ENCODE results near the gene KLK2. TPM values are rescaled to one million over a fixed set of nuclear protein-coding genes. Genes with fewer than 3 reads are reported as not detected.

The KLK2 gene
- polyA plus RNA-seq, 3 donors, result not detected

DNA sequence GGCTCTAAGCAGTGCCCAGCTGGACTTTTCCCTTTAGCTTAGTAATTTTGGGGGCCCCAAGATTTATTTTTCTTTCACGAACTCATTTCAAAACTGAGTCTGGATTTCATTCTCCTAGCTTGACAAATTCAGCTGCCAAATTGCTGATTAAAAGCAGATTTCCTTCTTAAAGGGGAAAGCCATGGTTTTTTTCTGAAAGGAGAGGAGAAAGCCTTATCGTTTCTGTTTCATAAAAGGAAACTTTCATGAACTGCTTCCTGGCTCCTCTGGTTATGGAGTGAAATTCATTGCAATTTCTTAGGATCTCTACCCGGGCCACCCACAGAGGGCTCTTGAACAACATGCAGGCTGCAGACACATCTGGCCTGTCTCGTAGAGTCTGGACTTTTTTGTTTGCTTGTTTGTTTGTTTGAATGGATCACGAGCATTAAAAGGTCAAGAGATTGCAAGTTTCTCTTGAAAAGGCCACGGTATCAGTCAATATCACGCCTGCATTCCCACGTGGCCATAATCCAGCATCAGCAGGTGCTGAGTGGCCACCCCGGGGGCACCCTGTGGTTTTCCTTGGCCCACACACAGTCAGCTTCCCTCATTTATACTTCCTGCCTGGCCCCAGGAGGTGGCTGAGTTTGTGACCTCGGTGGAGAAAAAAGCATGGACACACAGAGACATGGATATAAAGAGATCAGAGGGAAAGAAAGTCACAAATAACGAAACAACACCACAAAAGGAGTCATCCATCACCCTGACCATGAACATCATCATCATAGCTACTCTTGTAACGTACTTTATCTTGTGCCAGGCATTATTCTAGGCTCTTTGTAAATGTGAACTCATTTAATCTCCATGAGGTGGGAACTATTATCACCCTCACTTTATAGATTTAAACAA lies 48.4 kb downstream of the KLK2 start:
- peaks cover 9% of the 10 kb centered on the region for H3K4me1 Mint-ChIP-seq
- Histone ChIP-seq H2AFZ (ENCODE audit: insufficient read depth, low read depth, low read length, poor library complexity, severe bottlenecking) (no peak overlapping the region), H3K27me3 (ENCODE audit: control insufficient read depth in 2 of 2, insufficient read depth in 2 of 2, low read length in 2 of 2) (peaks cover 0 to 3% of the 10 kb centered on the region in 2 donors), H3K27ac (ENCODE audit: low read depth in 1 of 2, low read length in 2 of 2) (no peak overlapping the region), H3K4me2 (replicated peaks; ENCODE audit: extremely low read depth, low read length, poor library complexity, severe bottlenecking) (no peak overlapping the region), H3K9me3 (replicated peaks in 1 of 2; ENCODE audit: control insufficient read depth in 1 of 2, insufficient read depth in 1 of 2, low read length in 2 of 2) (no peaks in the 10 kb centered on the region), H3K4me1 (ENCODE audit: control insufficient read depth in 1 of 2, insufficient read depth in 2 of 2, low read length in 2 of 2) (no peaks in the 10 kb centered on the region), H3K36me3 (replicated peaks in 1 of 2; ENCODE audit: control insufficient read depth in 1 of 2, insufficient read depth in 2 of 2, low read length in 2 of 2) (no peaks in the 10 kb centered on the region), H4K20me1 (ENCODE audit: insufficient read depth, low read length) (no peaks in the 10 kb centered on the region), H3K4me3 (replicated peaks in 1 of 3; ENCODE audit: low read depth in 2 of 3, low read length in 3 of 3) (no peak overlapping the region), H3K9ac (ENCODE audit: insufficient read depth, low read length, poor library complexity, severe bottlenecking) (no peak overlapping the region), H3K79me2 (ENCODE audit: insufficient read depth, low read length) (no peaks in the 10 kb centered on the region)
- H3K36me3 Mint-ChIP-seq, result no peaks in the 10 kb centered on the region
- no peak for DNase-seq
- 3% methylated on average over 8 of the region's 12 CpGs for WGBS (ENCODE audit: insufficient coverage)
- intact Hi-C loops (cut with micrococcal nuclease), result loop anchor here in 1 of 2 donors (10.0 kb wide), 1 partner anchor 243 kb away; no protein-coding TSS in a partner anchor
- no peak overlapping the region for H3K27ac Mint-ChIP-seq
- H3K27me3 Mint-ChIP-seq (ENCODE audit: low read depth in 3 of 3), result peaks cover 5 to 27% (median 18%) of the 10 kb centered on the region in 3 donors
- no peak for TF ChIP-seq CTCF (IDR thresholded peaks at IDR 0.05)
- H3K4me3 Mint-ChIP-seq, result peak overlapping the region in 1 of 2 donors; percentile 69
- no peaks in the 10 kb centered on the region for H3K9me3 Mint-ChIP-seq

DNA sequence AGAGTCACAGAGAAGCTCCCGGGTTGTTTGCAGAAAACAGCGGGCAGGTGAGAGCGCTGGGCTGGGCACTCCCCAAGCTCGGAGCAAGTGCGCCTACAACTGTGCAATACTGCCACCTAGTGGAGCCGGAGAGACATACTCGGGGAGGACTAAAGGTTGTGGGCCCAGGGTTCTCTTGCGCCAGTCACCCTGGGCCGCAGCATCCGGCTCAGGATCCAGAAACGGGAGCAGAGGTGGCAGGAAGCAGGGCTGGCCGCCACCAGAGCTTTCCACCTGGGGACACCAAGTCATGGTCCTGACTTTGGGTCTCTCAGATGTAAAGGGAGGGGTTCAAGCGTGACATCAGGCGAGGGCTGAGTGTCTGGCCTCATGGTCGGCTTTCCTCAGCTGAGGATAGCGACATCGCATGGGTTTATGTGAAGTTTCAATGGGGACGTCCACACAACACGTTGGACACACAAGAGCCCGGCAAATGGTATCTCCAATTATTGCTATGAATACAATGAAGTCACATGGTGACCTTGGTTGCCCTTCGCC lies 49.1 kb downstream of the KLK2 start:
- DNase-seq, result peak; percentile 47 to 70 (median 54)
- Histone ChIP-seq H3K9ac (ENCODE audit: insufficient read depth, low read length, poor library complexity, severe bottlenecking) (no peak overlapping the region), H3K4me1 (ENCODE audit: control insufficient read depth in 1 of 2, insufficient read depth in 2 of 2, low read length in 2 of 2) (no peaks in the 10 kb centered on the region), H3K9me3 (replicated peaks in 1 of 2; ENCODE audit: control insufficient read depth in 1 of 2, insufficient read depth in 1 of 2, low read length in 2 of 2) (no peaks in the 10 kb centered on the region), H3K79me2 (ENCODE audit: insufficient read depth, low read length) (no peaks in the 10 kb centered on the region), H2AFZ (ENCODE audit: insufficient read depth, low read depth, low read length, poor library complexity, severe bottlenecking) (no peak overlapping the region), H4K20me1 (ENCODE audit: insufficient read depth, low read length) (no peaks in the 10 kb centered on the region), H3K36me3 (replicated peaks in 1 of 2; ENCODE audit: control insufficient read depth in 1 of 2, insufficient read depth in 2 of 2, low read length in 2 of 2) (no peaks in the 10 kb centered on the region), H3K4me3 (replicated peaks in 1 of 3; ENCODE audit: low read depth in 2 of 3, low read length in 3 of 3) (no peak overlapping the region), H3K27ac (ENCODE audit: low read depth in 1 of 2, low read length in 2 of 2) (no peak overlapping the region), H3K4me2 (replicated peaks; ENCODE audit: extremely low read depth, low read length, poor library complexity, severe bottlenecking) (no peak overlapping the region), H3K27me3 (ENCODE audit: control insufficient read depth in 2 of 2, insufficient read depth in 2 of 2, low read length in 2 of 2) (peaks cover 0 to 3% of the 10 kb centered on the region in 2 donors)
- peak; percentile 97 for TF ChIP-seq CTCF (IDR thresholded peaks at IDR 0.05)
- H3K4me3 Mint-ChIP-seq, result no peak overlapping the region
- H3K27me3 Mint-ChIP-seq (ENCODE audit: low read depth in 3 of 3), result peaks cover 5 to 24% (median 19%) of the 10 kb centered on the region in 3 donors
- H3K9me3 Mint-ChIP-seq, result no peaks in the 10 kb centered on the region
- 15% methylated on average over 14 of the region's 21 CpGs for WGBS (ENCODE audit: insufficient coverage)
- peaks cover 9% of the 10 kb centered on the region for H3K4me1 Mint-ChIP-seq
- H3K27ac Mint-ChIP-seq, result no peak overlapping the region
- intact Hi-C loops (cut with micrococcal nuclease), result loop anchor here in 1 of 2 donors (10.0 kb wide), 1 partner anchor 242 kb away; no protein-coding TSS in a partner anchor
- H3K36me3 Mint-ChIP-seq, result no peaks in the 10 kb centered on the region

Data from CD14-positive monocyte (primary cell).